RWPE2 (cell line): ENCODE data around the gene CDC42EP2.

ENCODE experiments used
- ATAC-seq: fragments of 200-7000 bp; cut with Tn5 transposase; 3 replicates; pipeline ENCODE4 v1.9.1; 2021; ENCODE audit warnings: low read depth
- DNase-seq: peaks from one replicate; pipeline ENCODE4 v3.0.0-alpha.2; 2020; ENCODE audit warnings: low spot score
- H3K27ac ChIP-seq: fragments of 450-650 bp; 2 replicates; pipeline ENCODE4 v1.5.1; 2017; ENCODE audit warnings: mild to moderate bottlenecking; ENCODE audit not compliant: poor library complexity, severe bottlenecking
- H3K27me3 ChIP-seq: fragments of 250-450 bp; sonication (Bioruptor Pico); 2 replicates; pipeline ENCODE4 v1.5.1; 2021; ENCODE audit warnings: mild to moderate bottlenecking, moderate library complexity; ENCODE audit not compliant: insufficient read depth, poor library complexity, severe bottlenecking
- H3K36me3 ChIP-seq: fragments of 250-450 bp; sonication (Bioruptor Pico); 2 replicates; pipeline ENCODE4 v1.5.1; 2020; ENCODE audit warnings: low read depth, mild to moderate bottlenecking, moderate library complexity
- H3K4me1 ChIP-seq: fragments of 250-450 bp; sonication (Bioruptor Pico); 2 replicates; pipeline ENCODE4 v1.5.1; 2021; ENCODE audit warnings: mild to moderate bottlenecking, moderate library complexity; ENCODE audit not compliant: insufficient read depth, poor library complexity, severe bottlenecking
- H3K4me3 ChIP-seq: fragments of 250-450 bp; sonication (Bioruptor Pico); 2 replicates; pipeline ENCODE4 v1.5.1; 2021; ENCODE audit warnings: mild to moderate bottlenecking, moderate library complexity; ENCODE audit not compliant: severe bottlenecking
- H3K9me3 ChIP-seq: fragments of 250-450 bp; sonication (Bioruptor Pico); 2 replicates; pipeline ENCODE4 v1.5.1; 2021; ENCODE audit warnings: mild to moderate bottlenecking, moderate library complexity; ENCODE audit not compliant: severe bottlenecking
- TF ChIP-seq, protein P1 (sequence below): fragments of 450-650 bp; IDR thresholded peaks from one replicate; pipeline ENCODE4 v1.5.1; 2017; ENCODE audit warnings: mild to moderate bottlenecking, moderate library complexity; ENCODE audit not compliant: poor library complexity, severe bottlenecking

Gene CDC42EP2

GRCh38 chr11:65314501-65315203 is at the start of gene CDC42EP2:
Gene CDC42EP2, plus strand, starts transcription at chr11:65314866. Its CDS starts 6,033 bp downstream, at chr11:65320899.
- Histone ChIP-seq H3K4me3 (peak within 1 kb of the TSS; percentile 79), H3K27ac (peak within 1 kb of the TSS; percentile 93), H3K4me1 (peaks cover 33% of the 10 kb centered on the region), H3K27me3 (no peaks in the 10 kb centered on the region), H3K9me3 (no peaks in the 10 kb centered on the region), H3K36me3 (peaks cover 5% of the 10 kb centered on the region; the same call in 1 of the 2 replicates)
- TF ChIP-seq, protein P1, sequence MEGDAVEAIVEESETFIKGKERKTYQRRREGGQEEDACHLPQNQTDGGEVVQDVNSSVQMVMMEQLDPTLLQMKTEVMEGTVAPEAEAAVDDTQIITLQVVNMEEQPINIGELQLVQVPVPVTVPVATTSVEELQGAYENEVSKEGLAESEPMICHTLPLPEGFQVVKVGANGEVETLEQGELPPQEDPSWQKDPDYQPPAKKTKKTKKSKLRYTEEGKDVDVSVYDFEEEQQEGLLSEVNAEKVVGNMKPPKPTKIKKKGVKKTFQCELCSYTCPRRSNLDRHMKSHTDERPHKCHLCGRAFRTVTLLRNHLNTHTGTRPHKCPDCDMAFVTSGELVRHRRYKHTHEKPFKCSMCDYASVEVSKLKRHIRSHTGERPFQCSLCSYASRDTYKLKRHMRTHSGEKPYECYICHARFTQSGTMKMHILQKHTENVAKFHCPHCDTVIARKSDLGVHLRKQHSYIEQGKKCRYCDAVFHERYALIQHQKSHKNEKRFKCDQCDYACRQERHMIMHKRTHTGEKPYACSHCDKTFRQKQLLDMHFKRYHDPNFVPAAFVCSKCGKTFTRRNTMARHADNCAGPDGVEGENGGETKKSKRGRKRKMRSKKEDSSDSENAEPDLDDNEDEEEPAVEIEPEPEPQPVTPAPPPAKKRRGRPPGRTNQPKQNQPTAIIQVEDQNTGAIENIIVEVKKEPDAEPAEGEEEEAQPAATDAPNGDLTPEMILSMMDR, result no peak
- DNase-seq (peak; percentile 85), ATAC-seq (peak; percentile 66)

GRCh38 chr11:65266210-65266609 is 48.5 kb upstream of the CDC42EP2 start:
- no peaks in the 10 kb centered on the region for H3K9me3 ChIP-seq
- no peak overlapping the region for H3K4me3 ChIP-seq
- no peak overlapping the region for H3K27ac ChIP-seq
- no peak for DNase-seq
- peaks cover 63% of the 10 kb centered on the region for H3K36me3 ChIP-seq
- H3K27me3 ChIP-seq, result no peaks in the 10 kb centered on the region
- ATAC-seq, result no peak
- TF ChIP-seq, protein P1, result no peak
- H3K4me1 ChIP-seq, result no peaks in the 10 kb centered on the region

- TF ChIP-seq, protein P1, result peak; percentile 88
- ATAC-seq (peak; percentile 68), DNase-seq (no peak)
- Histone ChIP-seq H3K4me3 (no peak overlapping the region), H3K36me3 (peaks cover 59% of the 10 kb centered on the region), H3K9me3 (no peaks in the 10 kb centered on the region), H3K27ac (peak overlapping the region; percentile 50), H3K27me3 (no peaks in the 10 kb centered on the region), H3K4me1 (peaks cover 28% of the 10 kb centered on the region)
Measured at GRCh38 chr11:65274735-65275682, 39.7 kb upstream of the CDC42EP2 start.

DNA sequence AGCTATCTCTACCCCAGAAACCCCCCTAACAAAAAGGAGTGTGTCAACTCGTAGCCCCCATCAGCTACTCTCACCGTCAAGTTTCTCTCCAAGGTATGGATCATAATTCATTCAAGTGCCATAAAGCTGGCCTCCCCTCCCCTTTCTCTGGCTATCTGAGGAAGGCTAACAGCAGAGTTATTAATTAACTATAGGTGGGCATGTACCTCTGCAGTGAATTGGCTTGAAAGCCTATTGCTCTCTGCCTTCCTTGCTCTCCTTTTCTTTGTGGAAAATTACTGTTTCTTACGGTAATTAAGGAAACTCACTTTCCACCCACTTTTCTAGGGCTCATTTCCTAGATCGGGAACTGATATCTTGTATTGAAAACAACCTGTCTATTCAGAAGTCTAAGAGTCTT is 38.8 kb upstream of the CDC42EP2 start:
- Histone ChIP-seq H3K27ac (peak overlapping the region; percentile 50), H3K36me3 (peaks cover 61% of the 10 kb centered on the region), H3K27me3 (no peaks in the 10 kb centered on the region), H3K9me3 (no peaks in the 10 kb centered on the region), H3K4me3 (no peak overlapping the region), H3K4me1 (peaks cover 31% of the 10 kb centered on the region)
- no peak for ATAC-seq
- DNase-seq, result no peak
- TF ChIP-seq, protein P1, result no peak
